Ishikawa (cell line): ENCODE measurements around the gene NPAS3.

Source experiments
- CEBPB ChIP-seq: IDR thresholded peaks from 2 replicates; pipeline ENCODE4 v1.6.1; 2012
- CREB1 ChIP-seq: IDR thresholded peaks from 2 replicates; pipeline ENCODE4 v1.6.1; 2012; ENCODE audit warnings: low read depth
- EGR1 ChIP-seq: IDR thresholded peaks from 2 replicates; pipeline ENCODE4 v1.6.1; 2012
- EP300 ChIP-seq: IDR thresholded peaks from 2 replicates; pipeline ENCODE4 v1.6.1; 2012; ENCODE audit warnings: borderline replicate concordance
- FOXM1 ChIP-seq: IDR thresholded peaks from 2 replicates; pipeline ENCODE4 v1.6.1; 2012; ENCODE audit warnings: low read depth, borderline replicate concordance
- MAX ChIP-seq: IDR thresholded peaks from 2 replicates; pipeline ENCODE4 v1.6.1; 2012
- NFIC ChIP-seq: IDR thresholded peaks from 2 replicates; pipeline ENCODE4 v1.6.1; 2012
- RAD21 ChIP-seq: IDR thresholded peaks from 2 replicates; pipeline ENCODE4 v1.6.1; 2012; ENCODE audit warnings: low read depth
- REST ChIP-seq: IDR thresholded peaks from 2 replicates; pipeline ENCODE4 v1.6.1; 2012; ENCODE audit warnings: low read depth, mild to moderate bottlenecking
- TAF1 ChIP-seq: IDR thresholded peaks from 2 replicates; pipeline ENCODE4 v1.6.1; 2012; ENCODE audit warnings: low read depth, mild to moderate bottlenecking
- TCF12 ChIP-seq: IDR thresholded peaks from 2 replicates; pipeline ENCODE4 v1.6.1; 2012; ENCODE audit warnings: low read depth
- TEAD4 ChIP-seq: IDR thresholded peaks from 2 replicates; pipeline ENCODE4 v1.6.1; 2012
- USF1 ChIP-seq: IDR thresholded peaks from 2 replicates; pipeline ENCODE4 v1.6.1; 2012
- YY1 ChIP-seq: IDR thresholded peaks from 2 replicates; pipeline ENCODE4 v1.6.1; 2012; ENCODE audit warnings: low read depth
- ZBTB7A ChIP-seq: IDR thresholded peaks from 2 replicates; pipeline ENCODE4 v1.6.1; 2012; ENCODE audit warnings: low read depth

NPAS3 gene

GRCh38 chr14:33455654-33456345 lies 517.1 kb downstream of the NPAS3 start:
- TF ChIP-seq NFIC, result no peak
- no peak for TF ChIP-seq CREB1
- TF ChIP-seq REST, result no peak
- TF ChIP-seq TAF1, result no peak
- no peak for TF ChIP-seq EP300
- no peak for TF ChIP-seq MAX
- no peak for TF ChIP-seq RAD21
- no peak for TF ChIP-seq USF1
- TF ChIP-seq EGR1, result no peak
- TF ChIP-seq YY1, result no peak
- TF ChIP-seq CEBPB, result no peak
- TF ChIP-seq TEAD4, result no peak
- TF ChIP-seq ZBTB7A, result no peak
- TF ChIP-seq TCF12, result no peak
- TF ChIP-seq FOXM1, result no peak

GRCh38 chr14:33457021-33457420 lies 518.3 kb downstream of the NPAS3 start:
- TF ChIP-seq ZBTB7A (no peak), TAF1 (no peak), RAD21 (no peak), USF1 (no peak), REST (no peak), MAX (no peak), YY1 (no peak), FOXM1 (no peak), TCF12 (no peak), CREB1 (no peak), EGR1 (no peak), NFIC (no peak), EP300 (no peak), TEAD4 (no peak), CEBPB (no peak)

- TF ChIP-seq EGR1 (no peak), TCF12 (no peak), NFIC (no peak), MAX (no peak), FOXM1 (no peak), CEBPB (no peak), YY1 (no peak), USF1 (no peak), CREB1 (no peak), TAF1 (no peak), REST (no peak), RAD21 (no peak), TEAD4 (no peak), EP300 (no peak), ZBTB7A (no peak)
These were observed 518.9 kb downstream of the NPAS3 start for GRCh38 chr14:33457617-33458016.

GRCh38 chr14:33460164-33460563 lies 521.5 kb downstream of the NPAS3 start:
- TF ChIP-seq TCF12 (no peak), EP300 (no peak), USF1 (no peak)
